Central memory CD8-positive, alpha-beta T cell (primary cell): ENCODE measurements around the gene GAST.

ENCODE experiments used
- ATAC-seq: fragments of 150-1000 bp; cut with Tn5 transposase; replicated peaks from 2 replicates; pipeline ENCODE4 v1.10.0; 2022; ENCODE audit warnings: mild to moderate bottlenecking, moderate FRiP score, moderate number of reproducible peaks; ENCODE audit not compliant: poor library complexity, severe bottlenecking; ENCODE audit errors: extremely low read depth
- DNase-seq, 2 donors: peaks; one replicate each; pipeline ENCODE4 v3.0.0; 2021; ENCODE audit warnings: low spot score in 2 of 2
- H3K27ac Mint-ChIP-seq: one replicate; pipeline ENCODE4 v1.8.0; 2022; ENCODE audit warnings: low read depth, mild to moderate bottlenecking, moderate library complexity, mixed read lengths
- H3K27me3 Mint-ChIP-seq: one replicate; pipeline ENCODE4 v1.8.0; 2022; ENCODE audit warnings: mixed read lengths
- H3K36me3 Mint-ChIP-seq: one replicate; pipeline ENCODE4 v1.8.0; 2022; ENCODE audit warnings: mild to moderate bottlenecking, moderate library complexity, mixed read lengths; ENCODE audit not compliant: insufficient read depth
- H3K4me1 Mint-ChIP-seq: one replicate; pipeline ENCODE4 v1.8.0; 2022; ENCODE audit warnings: mixed read lengths
- H3K4me3 Mint-ChIP-seq: one replicate; pipeline ENCODE4 v1.8.0; 2022; ENCODE audit warnings: mild to moderate bottlenecking, moderate library complexity, mixed read lengths
- H3K9me3 Mint-ChIP-seq: one replicate; pipeline ENCODE4 v1.8.0; 2022; ENCODE audit warnings: mixed read lengths

GAST gene

GRCh38 chr17:41705271-41705991 is 6.7 kb upstream of the GAST start:
- H3K36me3 Mint-ChIP-seq, result no peaks in the 10 kb centered on the region
- no peaks in the 10 kb centered on the region for H3K9me3 Mint-ChIP-seq
- H3K27me3 Mint-ChIP-seq, result peaks cover 45% of the 10 kb centered on the region
- H3K27ac Mint-ChIP-seq, result no peak overlapping the region
- H3K4me3 Mint-ChIP-seq, result no peak overlapping the region
- ATAC-seq (no peak), DNase-seq (no peak)
- H3K4me1 Mint-ChIP-seq, result no peaks in the 10 kb centered on the region

GRCh38 chr17:41707803-41708669 is 4.1 kb upstream of the GAST start:
- peaks cover 61% of the 10 kb centered on the region for H3K27me3 Mint-ChIP-seq
- no peak overlapping the region for H3K27ac Mint-ChIP-seq
- no peak for ATAC-seq
- no peak for DNase-seq
- peaks cover 2% of the 10 kb centered on the region for H3K36me3 Mint-ChIP-seq
- no peaks in the 10 kb centered on the region for H3K4me1 Mint-ChIP-seq
- no peak overlapping the region for H3K4me3 Mint-ChIP-seq
- no peaks in the 10 kb centered on the region for H3K9me3 Mint-ChIP-seq

- DNase-seq (no peak), ATAC-seq (no peak)
- H3K4me1 Mint-ChIP-seq, result no peaks in the 10 kb centered on the region
- no peak overlapping the region for H3K4me3 Mint-ChIP-seq
- peaks cover 53% of the 10 kb centered on the region for H3K27me3 Mint-ChIP-seq
- H3K27ac Mint-ChIP-seq, result no peak overlapping the region
- H3K9me3 Mint-ChIP-seq, result no peaks in the 10 kb centered on the region
- peaks cover 2% of the 10 kb centered on the region for H3K36me3 Mint-ChIP-seq
Observed at GRCh38 chr17:41710472-41711090, 1.6 kb upstream of the GAST start.

GRCh38 chr17:41717408-41718286 is 5.5 kb downstream of the GAST start:
- no peaks in the 10 kb centered on the region for H3K9me3 Mint-ChIP-seq
- peaks cover 14% of the 10 kb centered on the region for H3K27me3 Mint-ChIP-seq
- H3K4me1 Mint-ChIP-seq, result no peaks in the 10 kb centered on the region
- no peaks in the 10 kb centered on the region for H3K36me3 Mint-ChIP-seq
- H3K4me3 Mint-ChIP-seq, result no peak overlapping the region
- H3K27ac Mint-ChIP-seq, result no peak overlapping the region
- DNase-seq (no peak), ATAC-seq (no peak)

GRCh38 chr17:41718287-41718645 is 6.1 kb downstream of the GAST start:
- ATAC-seq (no peak), DNase-seq (no peak)
- Mint-ChIP-seq H3K36me3 (no peaks in the 10 kb centered on the region), H3K27me3 (peaks cover 13% of the 10 kb centered on the region), H3K9me3 (no peaks in the 10 kb centered on the region), H3K4me3 (no peak overlapping the region), H3K4me1 (no peaks in the 10 kb centered on the region), H3K27ac (no peak overlapping the region)

GRCh38 chr17:41722231-41722630 is 10.1 kb downstream of the GAST start:
- Mint-ChIP-seq H3K27me3 (peaks cover 26% of the 10 kb centered on the region), H3K4me3 (no peak overlapping the region), H3K36me3 (no peaks in the 10 kb centered on the region), H3K9me3 (no peaks in the 10 kb centered on the region), H3K4me1 (no peaks in the 10 kb centered on the region), H3K27ac (no peak overlapping the region)
- ATAC-seq (no peak), DNase-seq (no peak)

GRCh38 chr17:41723801-41724475 is 11.8 kb downstream of the GAST start:
- Mint-ChIP-seq H3K4me1 (no peaks in the 10 kb centered on the region), H3K27ac (no peak overlapping the region), H3K4me3 (no peak overlapping the region), H3K9me3 (no peaks in the 10 kb centered on the region), H3K27me3 (peaks cover 26% of the 10 kb centered on the region), H3K36me3 (no peaks in the 10 kb centered on the region)
- DNase-seq, result no peak
- no peak for ATAC-seq

- ATAC-seq (no peak), DNase-seq (no peak)
- no peaks in the 10 kb centered on the region for H3K4me1 Mint-ChIP-seq
- H3K27ac Mint-ChIP-seq, result no peak overlapping the region
- H3K36me3 Mint-ChIP-seq, result no peaks in the 10 kb centered on the region
- H3K4me3 Mint-ChIP-seq, result no peak overlapping the region
- peaks cover 26% of the 10 kb centered on the region for H3K27me3 Mint-ChIP-seq
- H3K9me3 Mint-ChIP-seq, result no peaks in the 10 kb centered on the region
Observed at GRCh38 chr17:41724476-41725050, 12.4 kb downstream of the GAST start.

- Mint-ChIP-seq H3K36me3 (no peaks in the 10 kb centered on the region), H3K4me1 (no peaks in the 10 kb centered on the region), H3K9me3 (no peaks in the 10 kb centered on the region), H3K4me3 (no peak overlapping the region), H3K27me3 (peaks cover 26% of the 10 kb centered on the region), H3K27ac (no peak overlapping the region)
- ATAC-seq (no peak), DNase-seq (no peak)
Observed at GRCh38 chr17:41725134-41725533, 13.0 kb downstream of the GAST start.

- no peak for ATAC-seq
- no peaks in the 10 kb centered on the region for H3K9me3 Mint-ChIP-seq
- no peak overlapping the region for H3K27ac Mint-ChIP-seq
- no peak overlapping the region for H3K4me3 Mint-ChIP-seq
- H3K4me1 Mint-ChIP-seq, result no peaks in the 10 kb centered on the region
- DNase-seq, result no peak
- no peaks in the 10 kb centered on the region for H3K36me3 Mint-ChIP-seq
- peaks cover 31% of the 10 kb centered on the region for H3K27me3 Mint-ChIP-seq
Observed at GRCh38 chr17:41728056-41728455, 15.9 kb downstream of the GAST start.

- peaks cover 40% of the 10 kb centered on the region for H3K27me3 Mint-ChIP-seq
- H3K4me1 Mint-ChIP-seq, result no peaks in the 10 kb centered on the region
- H3K36me3 Mint-ChIP-seq, result no peaks in the 10 kb centered on the region
- H3K9me3 Mint-ChIP-seq, result no peaks in the 10 kb centered on the region
- H3K4me3 Mint-ChIP-seq, result no peak overlapping the region
- H3K27ac Mint-ChIP-seq, result no peak overlapping the region
- no peak for DNase-seq
- no peak for ATAC-seq
Observed at GRCh38 chr17:41730479-41730878, 18.3 kb downstream of the GAST start.
